Sigmoid colon (tissue), 7 donors: ENCODE data around the gene SLC37A3. TPM values are rescaled to one million over a fixed set of nuclear protein-coding genes. Genes with fewer than 3 reads are reported as not detected.

ENCODE experiments used
- DNase-seq: peaks from one replicate; pipeline ENCODE4 v3.0.0-alpha.2; 2019
- H3K27ac ChIP-seq, 4 donors: fragments of 200-600 bp; sonication (generic); one replicate each; pipeline ENCODE4 v1.5.1; 2016 to 2019; ENCODE audit warnings: mild to moderate bottlenecking in 1 of 4
- H3K27me3 ChIP-seq, 3 donors: fragments of 200-600 bp; sonication (generic); one replicate each; pipeline ENCODE4 v1.5.1; 2019; ENCODE audit warnings: mild to moderate bottlenecking in 1 of 3
- H3K36me3 ChIP-seq, 4 donors: fragments of 200-600 bp; sonication (generic); one replicate each; pipeline ENCODE4 v1.5.1; 2016 to 2019
- H3K4me1 ChIP-seq, 4 donors: fragments of 200-600 bp; sonication (generic); one replicate each; pipeline ENCODE4 v1.5.1; 2017 to 2019
- H3K4me3 ChIP-seq, 4 donors: fragments of 200-600 bp; sonication (generic); one replicate each; pipeline ENCODE4 v1.5.1; 2017 to 2019; ENCODE audit warnings: mild to moderate bottlenecking in 2 of 4, moderate library complexity in 1 of 4
- H3K9me3 ChIP-seq, 4 donors: fragments of 200-600 bp in 3 of 4; sonication (generic) in 3 of 4; one replicate each; pipeline versions ENCODE4 v1.5.1 to v1.6.1; 2013 to 2019
- EP300 ChIP-seq, 4 donors: sonication (generic); formaldehyde crosslinking; IDR thresholded peaks; one replicate each; pipeline ENCODE4 v1.6.1; 2017; ENCODE audit warnings: antibody characterized with exemption in 4 of 4
- POLR2A ChIP-seq, 2 donors: fragments of 450-650 bp; IDR thresholded peaks; one replicate each; pipeline ENCODE4 v1.6.1; 2016; ENCODE audit warnings: antibody characterized with exemption in 2 of 2, mild to moderate bottlenecking in 2 of 2, moderate library complexity in 2 of 2
- POLR2AphosphoS5 ChIP-seq, 4 donors: sonication (generic); formaldehyde crosslinking; IDR thresholded peaks; one replicate each; pipeline ENCODE4 v1.6.1; 2017; ENCODE audit warnings: antibody characterized with exemption in 4 of 4
- WGBS, 2 donors: extraction: QIAGEN DNeasy Blood & Tissue Kit; methylation state at CpG; one replicate each; pipeline ENCODE4 v1.1.7; 2013; 5-methylcytosine and 5-hydroxymethylcytosine counted together
- intact Hi-C: fragments of 100-400 bp; cut with DNase I; formaldehyde crosslinking; loops from one replicate; pipeline ENCODE4 v1.15.1; 2023
- polyA plus RNA-seq, 3 donors: library from polyadenylated mRNA; stranded (reverse); fragments of 200-250 nt; gene quantifications; one replicate each; pipeline ENCODE4 v1.2.3, GENCODE V29; 2013
- total RNA-seq, 4 donors: library from RNA; depleted of rRNA; stranded (reverse); fragments of >200 nt; gene quantifications; one replicate each; pipeline ENCODE4 v1.1.0, GENCODE V29; 2016
- TF ChIP-seq, protein P1 (sequence below), 4 experiments: fragments of 450-650 bp in 3 of 4; fragments of 200-600 bp in 1 of 4; IDR thresholded peaks; one replicate each; pipeline ENCODE4 v1.5.1; 2016 to 2019; ENCODE audit warnings: antibody characterized with exemption in 4 of 4, mild to moderate bottlenecking in 3 of 4, moderate library complexity in 2 of 4
- donor health status: healthy with polysubstance abuse.
- donor health status: Bipolar disorder and iron deficiency.
- donor health status: healthy.

SLC37A3 gene
- total and polyA plus RNA-seq, 7 donors = 12.3 to 109 (median 54.6) TPM

DNA sequence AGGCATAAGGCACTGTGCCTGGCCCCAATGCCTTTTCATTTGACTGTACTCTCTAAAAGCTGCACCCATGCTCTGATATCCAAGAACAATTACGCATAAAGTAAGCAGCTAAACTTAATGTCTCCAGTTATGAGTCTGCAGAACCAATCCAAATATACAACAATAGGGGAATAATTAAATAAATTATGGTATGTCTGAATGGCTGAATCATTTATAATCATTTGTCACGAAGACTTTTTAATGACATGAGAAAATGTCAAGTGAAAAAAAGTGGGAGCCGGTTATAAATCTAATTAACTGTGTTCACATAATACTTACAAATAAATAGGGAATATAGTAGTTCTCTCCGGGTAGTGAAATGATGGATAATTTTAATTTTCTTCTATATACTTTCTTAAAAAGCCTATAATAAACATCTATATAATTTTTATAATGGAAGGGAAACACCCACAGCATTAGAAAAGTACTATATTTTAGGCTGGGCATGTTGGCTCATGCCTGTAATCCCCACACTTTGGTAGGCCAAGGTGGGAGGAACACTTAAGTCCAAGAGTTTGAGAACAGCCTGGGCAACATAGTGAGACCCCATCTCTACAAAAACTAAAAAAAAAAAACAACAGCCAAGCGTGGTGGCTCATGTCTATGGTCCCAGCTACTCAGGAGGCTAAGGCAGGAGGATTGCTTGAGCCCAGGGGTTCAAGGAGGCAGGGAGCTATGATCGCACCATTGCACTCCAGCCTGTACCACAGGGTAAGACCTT is 14.2 kb downstream of the SLC37A3 start:
- Histone ChIP-seq H3K9me3 (no peaks in the 10 kb centered on the region), H3K4me1 (peaks cover 0 to 11% (median 5%) of the 10 kb centered on the region in 4 donors), H3K27me3 (no peaks in the 10 kb centered on the region), H3K4me3 (no peak overlapping the region), H3K36me3 (peaks cover 0 to 31% (median 8%) of the 10 kb centered on the region in 4 donors), H3K27ac (no peak overlapping the region)
- no peak for TF ChIP-seq POLR2A (IDR thresholded peaks at IDR 0.05)
- no peak for TF ChIP-seq POLR2AphosphoS5 (IDR thresholded peaks at IDR 0.05)
- TF ChIP-seq, protein P1, sequence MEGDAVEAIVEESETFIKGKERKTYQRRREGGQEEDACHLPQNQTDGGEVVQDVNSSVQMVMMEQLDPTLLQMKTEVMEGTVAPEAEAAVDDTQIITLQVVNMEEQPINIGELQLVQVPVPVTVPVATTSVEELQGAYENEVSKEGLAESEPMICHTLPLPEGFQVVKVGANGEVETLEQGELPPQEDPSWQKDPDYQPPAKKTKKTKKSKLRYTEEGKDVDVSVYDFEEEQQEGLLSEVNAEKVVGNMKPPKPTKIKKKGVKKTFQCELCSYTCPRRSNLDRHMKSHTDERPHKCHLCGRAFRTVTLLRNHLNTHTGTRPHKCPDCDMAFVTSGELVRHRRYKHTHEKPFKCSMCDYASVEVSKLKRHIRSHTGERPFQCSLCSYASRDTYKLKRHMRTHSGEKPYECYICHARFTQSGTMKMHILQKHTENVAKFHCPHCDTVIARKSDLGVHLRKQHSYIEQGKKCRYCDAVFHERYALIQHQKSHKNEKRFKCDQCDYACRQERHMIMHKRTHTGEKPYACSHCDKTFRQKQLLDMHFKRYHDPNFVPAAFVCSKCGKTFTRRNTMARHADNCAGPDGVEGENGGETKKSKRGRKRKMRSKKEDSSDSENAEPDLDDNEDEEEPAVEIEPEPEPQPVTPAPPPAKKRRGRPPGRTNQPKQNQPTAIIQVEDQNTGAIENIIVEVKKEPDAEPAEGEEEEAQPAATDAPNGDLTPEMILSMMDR (IDR thresholded peaks at IDR 0.05) = no peak
- TF ChIP-seq EP300 (IDR thresholded peaks at IDR 0.05) = no peak
- DNase-seq = peak; percentile 3
- WGBS, 2 donors = 95 to 97% methylated on average over 6 of the region's 6 CpGs
- intact Hi-C loops = no loop called here

DNA sequence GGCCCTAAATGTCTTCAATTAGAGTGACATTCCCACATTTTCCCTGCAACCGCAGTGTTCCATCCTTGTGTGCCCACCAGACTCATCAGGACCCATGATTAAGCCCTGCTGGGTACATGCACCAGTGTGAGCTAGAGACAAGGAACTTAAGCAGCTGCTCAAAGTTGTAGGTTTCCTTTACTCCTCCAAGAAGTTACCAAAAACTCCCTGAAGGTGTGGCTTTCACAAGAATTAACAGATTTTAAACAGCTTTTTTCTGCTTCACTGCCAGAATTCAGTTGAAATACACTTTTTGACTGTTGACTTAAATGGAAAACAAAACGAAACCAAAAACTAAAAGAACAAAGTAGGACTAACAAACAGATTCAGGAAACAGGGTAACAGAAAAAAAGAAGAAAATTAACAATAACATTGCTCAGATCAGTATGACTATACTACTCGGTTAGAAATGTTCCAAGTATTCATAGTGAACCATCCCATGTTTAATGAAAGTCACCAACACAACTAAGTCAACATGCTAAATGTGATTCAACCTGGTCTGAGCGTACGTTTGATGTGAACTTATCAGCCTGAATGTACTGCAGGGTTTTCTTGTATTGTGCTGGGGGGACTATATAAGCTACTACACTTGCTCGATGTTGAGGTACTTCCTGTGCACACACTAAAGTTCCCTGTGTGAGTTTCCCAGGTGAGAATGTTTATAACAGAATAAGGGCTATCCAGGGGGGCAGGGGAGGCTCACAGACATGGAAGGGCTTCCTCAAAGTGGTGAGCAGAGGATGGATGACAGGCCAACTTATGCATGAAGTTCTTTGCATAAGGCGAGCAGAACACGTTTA is 22.2 kb downstream of the SLC37A3 start:
- Histone ChIP-seq H3K27me3 (no peaks in the 10 kb centered on the region), H3K4me3 (no peak overlapping the region), H3K36me3 (peaks cover 0 to 43% (median 18%) of the 10 kb centered on the region in 4 donors), H3K4me1 (no peaks in the 10 kb centered on the region), H3K9me3 (no peaks in the 10 kb centered on the region), H3K27ac (no peak overlapping the region)
- 68 to 83% methylated on average over 8 of the region's 8 CpGs for WGBS, 2 donors
- TF ChIP-seq, protein P1 (IDR thresholded peaks at IDR 0.05) = no peak
- TF ChIP-seq POLR2A (IDR thresholded peaks at IDR 0.05) = no peak
- no peak for TF ChIP-seq POLR2AphosphoS5 (IDR thresholded peaks at IDR 0.05)
- no peak for TF ChIP-seq EP300 (IDR thresholded peaks at IDR 0.05)
- no peak for DNase-seq
- intact Hi-C loops = no loop called here

DNA sequence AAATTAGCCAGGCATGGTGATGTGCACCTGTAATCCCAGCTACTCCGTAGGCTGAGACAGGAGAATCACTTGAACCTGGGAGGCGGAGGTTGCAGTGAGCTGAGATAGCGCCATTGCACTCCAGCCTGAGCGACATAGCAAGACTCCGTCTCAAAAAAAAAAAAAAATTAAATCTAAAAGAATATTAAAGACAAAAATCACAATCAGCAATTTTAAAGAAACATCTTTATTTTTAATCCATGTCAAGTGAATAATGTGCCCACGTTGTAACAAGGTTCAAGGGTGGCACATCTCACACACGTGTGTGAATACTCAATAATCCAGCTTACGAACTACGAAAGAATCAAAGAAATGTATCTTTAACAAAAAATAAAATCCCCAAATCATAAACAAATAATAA is 23.0 kb downstream of the SLC37A3 start:
- H3K9me3 ChIP-seq = no peaks in the 10 kb centered on the region
- no peak overlapping the region for H3K27ac ChIP-seq
- H3K4me1 ChIP-seq = no peaks in the 10 kb centered on the region
- no peak for TF ChIP-seq POLR2AphosphoS5 (IDR thresholded peaks at IDR 0.05)
- no peak for TF ChIP-seq EP300 (IDR thresholded peaks at IDR 0.05)
- no peak for TF ChIP-seq POLR2A (IDR thresholded peaks at IDR 0.05)
- no peak for DNase-seq
- H3K4me3 ChIP-seq = no peak overlapping the region
- 96 to 97% methylated on average over 9 of the region's 9 CpGs for WGBS, 2 donors
- H3K36me3 ChIP-seq = peaks cover 0 to 37% (median 16%) of the 10 kb centered on the region in 4 donors
- intact Hi-C loops = no loop called here
- no peaks in the 10 kb centered on the region for H3K27me3 ChIP-seq

DNA sequence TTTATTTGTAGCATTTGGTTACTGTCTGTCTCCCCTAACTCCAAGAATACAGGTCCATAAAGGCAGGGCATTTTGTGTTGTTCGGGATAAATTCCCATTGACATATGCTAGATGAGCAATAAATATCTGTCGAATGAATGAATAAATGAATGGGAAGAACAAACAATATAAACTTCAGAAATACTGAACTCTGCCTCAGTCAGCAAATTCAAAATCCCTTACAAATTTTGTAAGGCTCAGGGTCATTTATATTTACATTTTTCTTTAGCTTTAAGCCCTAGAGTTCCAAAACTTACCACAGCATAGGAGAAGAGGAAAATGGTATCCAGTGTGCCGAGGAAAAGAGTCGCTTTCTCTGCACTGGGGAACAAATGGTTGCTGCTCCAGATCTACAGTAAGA is 29.0 kb downstream of the SLC37A3 start:
- Histone ChIP-seq H3K4me3 (no peak overlapping the region), H3K4me1 (no peaks in the 10 kb centered on the region), H3K27ac (no peak overlapping the region), H3K27me3 (no peaks in the 10 kb centered on the region), H3K36me3 (peaks cover 0 to 14% (median 9%) of the 10 kb centered on the region in 4 donors), H3K9me3 (no peaks in the 10 kb centered on the region)
- no peak for DNase-seq
- no peak for TF ChIP-seq EP300 (IDR thresholded peaks at IDR 0.05)
- no peak for TF ChIP-seq POLR2A (IDR thresholded peaks at IDR 0.05)
- TF ChIP-seq, protein P1 (IDR thresholded peaks at IDR 0.05) = no peak
- 95% methylated on average over 4 of the region's 4 CpGs for WGBS, 2 donors
- intact Hi-C loops = no loop called here

DNA sequence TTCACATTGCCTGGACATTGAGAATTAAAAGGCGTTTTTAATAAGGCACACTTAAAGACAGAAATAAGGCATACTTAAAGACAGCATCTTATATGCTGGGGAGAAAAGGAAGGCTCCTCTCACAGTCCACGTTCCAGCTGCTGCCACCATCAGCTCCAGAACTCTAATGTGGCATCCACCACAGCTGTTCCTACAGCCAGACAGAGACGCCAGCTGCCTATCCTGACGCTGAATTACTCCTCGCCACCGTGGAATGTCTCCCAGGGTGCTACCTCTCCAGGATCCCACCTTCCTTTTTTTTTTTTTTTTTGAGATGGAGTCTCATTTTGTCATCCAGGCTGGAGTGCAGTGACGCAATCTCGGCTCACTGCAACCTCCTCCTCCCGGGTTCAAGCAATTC is 30.8 kb downstream of the SLC37A3 start:
- no peak overlapping the region for H3K27ac ChIP-seq
- no peaks in the 10 kb centered on the region for H3K27me3 ChIP-seq
- peaks cover 0 to 19% (median 10%) of the 10 kb centered on the region in 4 donors for H3K36me3 ChIP-seq
- TF ChIP-seq POLR2AphosphoS5 (IDR thresholded peaks at IDR 0.05) (no peak), POLR2A (IDR thresholded peaks at IDR 0.05) (no peak), EP300 (IDR thresholded peaks at IDR 0.05) (no peak)
- TF ChIP-seq, protein P1 (IDR thresholded peaks at IDR 0.05) = no peak
- WGBS, 2 donors = 88 to 91% methylated on average over 9 of the region's 9 CpGs
- DNase-seq = peak; percentile 10
- H3K9me3 ChIP-seq = no peaks in the 10 kb centered on the region
- no peak overlapping the region for H3K4me3 ChIP-seq
- intact Hi-C loops = no loop called here
- no peaks in the 10 kb centered on the region for H3K4me1 ChIP-seq
